OCI-LY7 (cell line): ENCODE measurements around the gene CARD19.

Experiments
- CTCF ChIP-seq: fragments of 200-600 bp; sonication (generic); conservative IDR thresholded peaks from 2 replicates; pipeline ENCODE4 v1.5.1; 2014; ENCODE audit warnings: mild to moderate bottlenecking, antibody characterized with exemption, low read length, moderate library complexity, mixed read lengths
- EZH2phosphoT487 ChIP-seq: fragments of 200-600 bp; sonication (generic); IDR thresholded peaks from 2 replicates; pipeline ENCODE4 v1.6.1; 2018; ENCODE audit warnings: low read depth, borderline replicate concordance, mild to moderate bottlenecking, mixed run types, antibody characterized with exemption, low read length, moderate library complexity, mixed read lengths

GRCh38 chr9:93099551-93100275, 3.7 kb downstream of the CARD19 start:
- TF ChIP-seq CTCF, result no peak
- TF ChIP-seq EZH2phosphoT487, result no peak
